Fibroblast of the aortic adventitia (primary cell): ENCODE results near the gene BTBD10. TPM values are rescaled to one million over a fixed set of nuclear protein-coding genes. Genes with fewer than 3 reads are reported as not detected.
A peak's percentile ranks its signal among the peaks of the same experiment; 100 is the strongest.

Experiments used
- DNase-seq: peaks from one replicate; pipeline ENCODE4 v3.0.0-alpha.2; 2010; ENCODE audit warnings: low read depth
- H3K4me3 ChIP-seq: 2 replicates; pipeline ENCODE4 v1.5.1; 2011; ENCODE audit warnings: low read depth, mild to moderate bottlenecking, control low read depth, low read length, moderate library complexity
- CTCF ChIP-seq: IDR thresholded peaks from 2 replicates; pipeline ENCODE4 v1.5.1; 2011; ENCODE audit warnings: mild to moderate bottlenecking, low read length, control low read depth, inconsistent platforms; ENCODE audit not compliant: insufficient read depth
- total RNA-seq: library from RNA; depleted of rRNA; stranded (reverse); fragments of >200 nt; gene quantifications from 2 replicates; pipeline ENCODE4 v1.2.3, GENCODE V29; 2012; ENCODE audit warnings: low replicate concordance

Gene BTBD10
- total RNA-seq, 1 donor: 56.3 TPM

GRCh38 chr11:13486926-13487660 is 24.1 kb upstream of the BTBD10 start:
- H3K4me3 ChIP-seq: no peak overlapping the region
- DNase-seq: peak; percentile 6

GRCh38 chr11:13480198-13480597 is 17.2 kb upstream of the BTBD10 start:
- no peak for TF ChIP-seq CTCF
- DNase-seq: no peak
- H3K4me3 ChIP-seq: no peak overlapping the region

More at GRCh38 chr11:13486926-13487660, 24.1 kb upstream of the BTBD10 start:
- TF ChIP-seq CTCF: peak; percentile 36

GRCh38 chr11:13479688-13480087 is 16.7 kb upstream of the BTBD10 start:
- no peak for DNase-seq
- no peak overlapping the region for H3K4me3 ChIP-seq
- no peak for TF ChIP-seq CTCF

GRCh38 chr11:13475091-13475490 is 12.1 kb upstream of the BTBD10 start:
- DNase-seq: no peak
- TF ChIP-seq CTCF: no peak
- H3K4me3 ChIP-seq: no peak overlapping the region

- DNase-seq: no peak
- no peak overlapping the region for H3K4me3 ChIP-seq
- no peak for TF ChIP-seq CTCF
Measured at GRCh38 chr11:13473013-13473722, 10.1 kb upstream of the BTBD10 start.

GRCh38 chr11:13468750-13469149 is 5.7 kb upstream of the BTBD10 start:
- H3K4me3 ChIP-seq: no peak overlapping the region
- TF ChIP-seq CTCF: no peak
- no peak for DNase-seq
